H1 (cell line): ENCODE measurements around the gene MACROD2. TPM values are rescaled to one million over a fixed set of nuclear protein-coding genes. Genes with fewer than 3 reads are reported as not detected.

Source experiments
- CTCF ChIA-PET: fragments of 300-600 bp; sonication (Branson Sonifier 250); formaldehyde crosslinking; loops from one replicate; lab custom pipeline; 2021; ENCODE audit not compliant: partially characterized antibody; lab: Charles Lee
- POLR2A ChIA-PET: fragments of 300-600 bp; sonication (Branson Sonifier 250); formaldehyde crosslinking; loops from one replicate; lab custom pipeline; 2021; ENCODE audit warnings: inconsistent platforms; ENCODE audit not compliant: partially characterized antibody; lab: Charles Lee
- DNase-seq, 2 experiments: peaks; one replicate each; pipeline versions ENCODE4 v3.0.0 to v3.0.0-alpha.2; 2010 to 2022; ENCODE audit warnings: low spot score in 2 of 2, low read depth in 1 of 2, mixed read lengths in 1 of 2
- FAIRE-seq: peaks from 2 replicates; lab custom pipeline; 2011; peaks lifted over from hg19 to GRCh38; lab: Jason Lieb, UNC
- H2AFZ ChIP-seq: 2 replicates; pipeline ENCODE4 v1.8.1; 2012; ENCODE audit warnings: low read length, inconsistent platforms
- H2AK5ac ChIP-seq: 2 replicates; pipeline ENCODE4 v1.6.1; 2013; ENCODE audit warnings: low read depth, low read length
- H2BK120ac ChIP-seq: replicated peaks from 2 replicates; pipeline ENCODE3; 2013; ENCODE audit warnings: low read depth, low read length, inconsistent platforms
- H2BK12ac ChIP-seq: 2 replicates; pipeline ENCODE4 v1.6.1; 2013; ENCODE audit warnings: low read depth, low read length
- H2BK15ac ChIP-seq: 2 replicates; pipeline ENCODE4 v1.6.1; 2013; ENCODE audit warnings: low read length
- H2BK20ac ChIP-seq: 2 replicates; pipeline ENCODE4 v1.6.1; 2013; ENCODE audit warnings: low read length
- H2BK5ac ChIP-seq: 2 replicates; pipeline ENCODE4 v1.6.1; 2013; ENCODE audit warnings: low read depth, low read length
- H3K14ac ChIP-seq: 2 replicates; pipeline ENCODE4 v1.6.1; 2013; ENCODE audit warnings: inconsistent platforms; ENCODE audit not compliant: insufficient read length
- H3K18ac ChIP-seq: 2 replicates; pipeline ENCODE4 v1.6.1; 2013; ENCODE audit warnings: low read length; ENCODE audit errors: extremely low read depth
- H3K23ac ChIP-seq: 2 replicates; pipeline ENCODE4 v1.6.1; 2013; ENCODE audit warnings: inconsistent platforms; ENCODE audit not compliant: insufficient read length
- H3K23me2 ChIP-seq: 2 replicates; pipeline ENCODE4 v1.6.1; 2013; ENCODE audit warnings: low read depth, low read length
- H3K27ac ChIP-seq: 2 replicates; pipeline ENCODE4 v1.6.1; 2011; ENCODE audit warnings: low read depth, low read length, inconsistent platforms
- H3K27me3 ChIP-seq, 4 experiments: replicated peaks in 1 of 4; 1 replicate in 1 of 4; 2 replicates in 3 of 4; pipeline versions ENCODE4 v1.6.1 to v1.8.1; 2011 to 2013; ENCODE audit warnings: low read length in 3 of 4, mild to moderate bottlenecking in 3 of 4, inconsistent platforms in 2 of 4, mixed read lengths in 2 of 4, moderate library complexity in 1 of 4; ENCODE audit not compliant: control insufficient read depth in 3 of 4, insufficient read depth in 3 of 4; ENCODE audit errors: extremely low read depth in 1 of 4
- H3K36me3 ChIP-seq, 4 experiments: 2 replicates each; pipeline versions ENCODE4 v1.6.1 to v1.8.1; 2011 to 2013; ENCODE audit warnings: mild to moderate bottlenecking in 4 of 4, low read length in 3 of 4, moderate library complexity in 2 of 4, control low read depth in 1 of 4, inconsistent platforms in 1 of 4; ENCODE audit not compliant: insufficient read depth in 4 of 4, control insufficient read depth in 2 of 4
- H3K4ac ChIP-seq: replicated peaks from 2 replicates; pipeline ENCODE3; 2013; ENCODE audit warnings: low read length, low read depth, mixed read lengths, inconsistent platforms; ENCODE audit not compliant: insufficient read length
- H3K4me1 ChIP-seq, 4 experiments: replicated peaks in 1 of 4; 1 replicate in 1 of 4; 2 replicates in 3 of 4; pipeline versions ENCODE4 v1.6.1 to v1.8.1; 2011 to 2013; ENCODE audit warnings: low read length in 3 of 4, inconsistent platforms in 2 of 4, mixed read lengths in 1 of 4; ENCODE audit not compliant: insufficient read depth in 4 of 4, control insufficient read depth in 3 of 4
- H3K4me2 ChIP-seq, 2 experiments: 2 replicates each; pipeline versions ENCODE4 v1.6.1 to v1.8.1; 2011 to 2013; ENCODE audit warnings: low read depth in 2 of 2, low read length in 2 of 2, control low read depth in 1 of 2, inconsistent platforms in 1 of 2, mild to moderate bottlenecking in 1 of 2; ENCODE audit not compliant: insufficient read depth in 1 of 2
- H3K4me3 ChIP-seq, 4 experiments: fragments of 200-600, 300-600 bp in 1 of 4; sonication (generic), shearing (Covaris generic), sonication (Bioruptor Twin) in 1 of 4; 2 replicates each; pipeline versions ENCODE4 v1.5.1 to v1.8.1; 2011 to 2016; ENCODE audit warnings: low read length in 4 of 4, low read depth in 3 of 4, control low read depth in 2 of 4, inconsistent platforms in 2 of 4, mild to moderate bottlenecking in 2 of 4, mixed read lengths in 1 of 4, moderate library complexity in 1 of 4; ENCODE audit not compliant: insufficient read depth in 2 of 4; ENCODE audit errors: extremely low read depth in 1 of 4
- H3K56ac ChIP-seq: replicated peaks from 2 replicates; pipeline ENCODE3; 2013; ENCODE audit warnings: low read depth, mild to moderate bottlenecking, mixed read lengths, low read length, inconsistent platforms; ENCODE audit not compliant: insufficient read length
- H3K79me1 ChIP-seq: 2 replicates; pipeline ENCODE4 v1.6.1; 2013; ENCODE audit warnings: low read depth, low read length, control low read depth
- H3K79me2 ChIP-seq, 2 experiments: 2 replicates each; pipeline versions ENCODE4 v1.6.1 to v1.8.1; 2012 to 2013; ENCODE audit warnings: low read length in 2 of 2, mild to moderate bottlenecking in 2 of 2, inconsistent platforms in 1 of 2; ENCODE audit not compliant: insufficient read depth in 2 of 2, control insufficient read depth in 1 of 2
- H3K9ac ChIP-seq, 4 experiments: replicated peaks in 1 of 4; 1 replicate in 1 of 4; 2 replicates in 3 of 4; pipeline versions ENCODE4 v1.6.1 to v1.8.1; 2011 to 2013; ENCODE audit warnings: low read depth in 3 of 4, low read length in 3 of 4, control low read depth in 2 of 4, mild to moderate bottlenecking in 2 of 4, moderate library complexity in 2 of 4, inconsistent platforms in 1 of 4; ENCODE audit errors: extremely low read depth in 1 of 4
- H3K9me3 ChIP-seq, 2 experiments: 2 replicates each; pipeline versions ENCODE4 v1.6.1 to v1.8.1; 2012 to 2013; ENCODE audit warnings: mild to moderate bottlenecking in 2 of 2, moderate library complexity in 2 of 2, control low read depth in 1 of 2, inconsistent platforms in 1 of 2, low read depth in 1 of 2, low read length in 1 of 2, mixed read lengths in 1 of 2; ENCODE audit not compliant: insufficient read depth in 2 of 2
- H4K20me1 ChIP-seq, 2 experiments: replicated peaks in 1 of 2; 2 replicates each; pipeline versions ENCODE3 to v1.8.1; 2011 to 2013; ENCODE audit warnings: inconsistent platforms in 2 of 2, low read length in 2 of 2, mild to moderate bottlenecking in 1 of 2; ENCODE audit not compliant: insufficient read depth in 2 of 2, control insufficient read depth in 1 of 2
- H4K5ac ChIP-seq: 2 replicates; pipeline ENCODE4 v1.6.1; 2013; ENCODE audit warnings: low read length, low read depth, mixed read lengths, inconsistent platforms; ENCODE audit not compliant: insufficient read length
- H4K8ac ChIP-seq: 2 replicates; pipeline ENCODE4 v1.8.0; 2013; ENCODE audit warnings: mild to moderate bottlenecking, moderate library complexity, low read length, inconsistent platforms; ENCODE audit not compliant: insufficient read depth; ENCODE audit errors: extremely low read depth
- H4K91ac ChIP-seq: replicated peaks from 2 replicates; pipeline ENCODE3; 2013; ENCODE audit warnings: low read length, mixed read lengths, inconsistent platforms; ENCODE audit not compliant: insufficient read length
- ATF3 ChIP-seq: IDR thresholded peaks from 2 replicates; pipeline ENCODE4 v1.6.1; 2011; ENCODE audit warnings: low read depth, mild to moderate bottlenecking, low read length; ENCODE audit not compliant: insufficient read depth
- BACH1 ChIP-seq: IDR thresholded peaks from 2 replicates; pipeline ENCODE4 v1.6.1; 2012; ENCODE audit warnings: low read length, improper control_type of control experiment
- CHD1 ChIP-seq: IDR thresholded peaks from 2 replicates; pipeline ENCODE4 v1.6.1; 2012; ENCODE audit warnings: low read depth, low read length, improper control_type of control experiment
- CTBP2 ChIP-seq: IDR thresholded peaks from 2 replicates; pipeline ENCODE4 v1.7.0; 2011; ENCODE audit warnings: borderline replicate concordance, mild to moderate bottlenecking, moderate library complexity, mixed read lengths, low read length; ENCODE audit not compliant: insufficient read depth, insufficient read length
- EGR1 ChIP-seq: IDR thresholded peaks from 2 replicates; pipeline ENCODE4 v1.6.1; 2011; ENCODE audit warnings: low read depth, low read length, borderline replicate concordance
- EP300 ChIP-seq, 2 experiments: IDR thresholded peaks; 1 replicate in 1 of 2; 2 replicates in 1 of 2; pipeline ENCODE4 v1.6.1; 2011 to 2012; ENCODE audit warnings: low read depth in 2 of 2, low read length in 2 of 2, mild to moderate bottlenecking in 2 of 2, borderline replicate concordance in 1 of 2, inconsistent platforms in 1 of 2, moderate library complexity in 1 of 2
- FOSL1 ChIP-seq: IDR thresholded peaks from 2 replicates; pipeline ENCODE4 v1.6.1; 2011; ENCODE audit warnings: mild to moderate bottlenecking, low read depth, low read length, moderate library complexity; ENCODE audit not compliant: insufficient read depth
- MAFK ChIP-seq: IDR thresholded peaks from 2 replicates; pipeline ENCODE4 v1.6.1; 2012; ENCODE audit warnings: low read depth, mild to moderate bottlenecking, improper control_type of control experiment, low read length
- NRF1 ChIP-seq: IDR thresholded peaks from 2 replicates; pipeline ENCODE4 v1.6.1; 2011; ENCODE audit warnings: mild to moderate bottlenecking, low read depth, low read length, improper control_type of control experiment
- RFX5 ChIP-seq: IDR thresholded peaks from 2 replicates; pipeline ENCODE4 v1.6.1; 2011; ENCODE audit warnings: low read depth, low read length, improper control_type of control experiment, borderline replicate concordance
- SAP30 ChIP-seq: fragments of 300-600 bp; sonication (generic); IDR thresholded peaks from 2 replicates; pipeline ENCODE4 v1.7.1; 2012; ENCODE audit warnings: low read length, moderate library complexity, mild to moderate bottlenecking, inconsistent platforms; ENCODE audit not compliant: insufficient read depth, insufficient replicate concordance
- SIRT6 ChIP-seq: IDR thresholded peaks from one replicate; pipeline ENCODE4 v1.7.1; 2012; ENCODE audit warnings: low read length, inconsistent platforms
- SIX5 ChIP-seq: IDR thresholded peaks from 2 replicates; pipeline ENCODE4 v1.6.1; 2011; ENCODE audit warnings: mild to moderate bottlenecking, low read depth, low read length
- SRF ChIP-seq: IDR thresholded peaks from 2 replicates; pipeline ENCODE4 v1.6.1; 2011; ENCODE audit warnings: mild to moderate bottlenecking, low read depth, low read length, moderate library complexity
- YY1 ChIP-seq: IDR thresholded peaks from 2 replicates; pipeline ENCODE4 v1.6.1; 2011; ENCODE audit warnings: low read depth, mild to moderate bottlenecking, low read length
- WGBS, 2 experiments: shearing (Covaris generic) in 1 of 2; methylation state at CpG; one replicate each; pipeline versions ENCODE4 v1.1.6 to v1.1.7; 2013 to 2015; ENCODE audit warnings: low lambda C conversion rate in 2 of 2, mixed read lengths in 2 of 2, inconsistent platforms in 1 of 2, low coverage in 1 of 2, missing lambda C conversion rate in 1 of 2; ENCODE audit not compliant: insufficient replicate concordance in 2 of 2, insufficient coverage in 1 of 2, insufficient read length in 1 of 2; ENCODE audit errors: extremely low coverage in 1 of 2, missing lambda C conversion rate in 1 of 2; 5-methylcytosine and 5-hydroxymethylcytosine counted together
- polyA plus RNA-seq, 7 experiments: library from polyadenylated mRNA; depleted of rRNA in 3 of 7; stranded (reverse) in 5 of 7; unstranded in 2 of 7; fragments of >200 nt in 5 of 7; fragments of 200-250 nt in 2 of 7; gene quantifications; 1 replicate in 5 of 7; 2 replicates in 1 of 7; 4 replicates in 1 of 7; pipeline versions ENCODE4 v1.2.1 to v1.2.3, GENCODE V29; 2011 to 2013; ENCODE audit warnings: missing spikeins in 2 of 7, mixed read lengths in 2 of 7
- total RNA-seq: library from RNA; stranded (reverse); fragmentation: NEBNext Ultra II Directional; extraction: Animal tissue kit (Norgen Biotek cat#: 25700); gene quantifications from 2 replicates; pipeline ENCODE4 v1.2.1, GENCODE V29; 2021

The MACROD2 gene
- total and polyA plus RNA-seq, 2 of the 8 experiments (the other 6 are each of a cell fraction or from before 2014, with no cell fraction given): 0.70 to 3.9 TPM

DNA sequence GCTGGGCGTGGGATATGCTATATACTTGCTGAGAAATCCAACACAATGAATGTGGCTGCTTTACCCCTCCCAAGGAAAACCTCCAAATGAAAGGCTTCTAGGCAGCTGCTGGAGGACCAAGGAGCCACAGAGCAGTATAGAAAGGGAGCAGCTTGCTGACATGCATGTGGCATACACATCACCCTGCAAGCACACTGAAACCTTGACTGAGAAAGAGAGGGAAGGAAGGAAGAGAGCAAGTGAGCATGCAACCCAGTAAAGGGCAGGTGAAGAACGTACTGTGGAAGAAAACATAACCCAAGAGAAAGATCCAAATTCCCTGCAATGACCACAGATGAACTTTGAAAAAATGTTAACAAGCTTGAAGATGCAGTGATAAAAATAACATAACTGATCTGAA is 2034.9 kb downstream of the MACROD2 start:
- 52% methylated on average over 2 of the region's 2 CpGs; no CpG with 5 or more reads in 1 of the 2 experiments for WGBS, 2 experiments
- TF ChIP-seq RFX5 (no peak), FOSL1 (no peak), EGR1 (no peak), BACH1 (no peak), SIX5 (no peak), EP300 (IDR thresholded peaks at IDR 0.05; ENCODE audit: borderline replicate concordance in 1 of 2, low read depth in 2 of 2, low read length in 2 of 2) (no peak), SAP30 (no peak), SIRT6 (no peak), MAFK (no peak), NRF1 (no peak), CTBP2 (no peak), SRF (no peak), ATF3 (no peak), YY1 (no peak), CHD1 (no peak)

More for the DNA sequence above, 2034.9 kb downstream of the MACROD2 start:
- ChIA-PET CTCF (no interaction called here), POLR2A (no interaction called here)
- H3K14ac ChIP-seq: no peak overlapping the region
- peaks cover 0 to 6% (median 1%) of the 10 kb centered on the region in 4 experiments; a peak in 3 of 7 replicates for H3K4me1 ChIP-seq
- no peaks in the 10 kb centered on the region for H3K9me3 ChIP-seq
- no peak overlapping the region for H2BK15ac ChIP-seq
- H3K79me1 ChIP-seq: no peaks in the 10 kb centered on the region
- no peak overlapping the region for H3K56ac ChIP-seq
- H3K27ac ChIP-seq: no peak overlapping the region
- no peak overlapping the region for H2AFZ ChIP-seq
- FAIRE-seq: no peak
- H4K91ac ChIP-seq: no peak overlapping the region
- no peak overlapping the region for H2BK12ac ChIP-seq
- DNase-seq: no peak
- no peaks in the 10 kb centered on the region for H3K36me3 ChIP-seq
- no peak overlapping the region for H3K4ac ChIP-seq
- H3K4me3 ChIP-seq: no peak overlapping the region
- H4K20me1 ChIP-seq: no peaks in the 10 kb centered on the region
- no peak overlapping the region for H2BK120ac ChIP-seq
- no peaks in the 10 kb centered on the region for H3K79me2 ChIP-seq
- no peaks in the 10 kb centered on the region for H3K27me3 ChIP-seq
- no peak overlapping the region for H3K23ac ChIP-seq
- H3K9ac ChIP-seq: no peak overlapping the region
- no peak overlapping the region for H2BK5ac ChIP-seq
- no peak overlapping the region for H2AK5ac ChIP-seq
- H3K18ac ChIP-seq: no peak overlapping the region
- H4K5ac ChIP-seq: no peak overlapping the region
- H2BK20ac ChIP-seq: no peak overlapping the region
- no peak overlapping the region for H4K8ac ChIP-seq
- no peaks in the 10 kb centered on the region for H3K23me2 ChIP-seq
- no peak overlapping the region for H3K4me2 ChIP-seq
